GM21390 (cell line): ENCODE results near the gene CNTRL.
"Not testable (repeated sequence)": the region's sequence is repeated elsewhere in the genome, so short reads cannot be mapped to it uniquely, and the experiment has no call there.

Experiments used
- ATAC-seq: cut with Tn5 transposase; IDR thresholded peaks from one replicate; pipeline ENCODE4 v1.9.1; 2021; ENCODE audit not compliant: unreplicated experiment

CNTRL gene, protein sequence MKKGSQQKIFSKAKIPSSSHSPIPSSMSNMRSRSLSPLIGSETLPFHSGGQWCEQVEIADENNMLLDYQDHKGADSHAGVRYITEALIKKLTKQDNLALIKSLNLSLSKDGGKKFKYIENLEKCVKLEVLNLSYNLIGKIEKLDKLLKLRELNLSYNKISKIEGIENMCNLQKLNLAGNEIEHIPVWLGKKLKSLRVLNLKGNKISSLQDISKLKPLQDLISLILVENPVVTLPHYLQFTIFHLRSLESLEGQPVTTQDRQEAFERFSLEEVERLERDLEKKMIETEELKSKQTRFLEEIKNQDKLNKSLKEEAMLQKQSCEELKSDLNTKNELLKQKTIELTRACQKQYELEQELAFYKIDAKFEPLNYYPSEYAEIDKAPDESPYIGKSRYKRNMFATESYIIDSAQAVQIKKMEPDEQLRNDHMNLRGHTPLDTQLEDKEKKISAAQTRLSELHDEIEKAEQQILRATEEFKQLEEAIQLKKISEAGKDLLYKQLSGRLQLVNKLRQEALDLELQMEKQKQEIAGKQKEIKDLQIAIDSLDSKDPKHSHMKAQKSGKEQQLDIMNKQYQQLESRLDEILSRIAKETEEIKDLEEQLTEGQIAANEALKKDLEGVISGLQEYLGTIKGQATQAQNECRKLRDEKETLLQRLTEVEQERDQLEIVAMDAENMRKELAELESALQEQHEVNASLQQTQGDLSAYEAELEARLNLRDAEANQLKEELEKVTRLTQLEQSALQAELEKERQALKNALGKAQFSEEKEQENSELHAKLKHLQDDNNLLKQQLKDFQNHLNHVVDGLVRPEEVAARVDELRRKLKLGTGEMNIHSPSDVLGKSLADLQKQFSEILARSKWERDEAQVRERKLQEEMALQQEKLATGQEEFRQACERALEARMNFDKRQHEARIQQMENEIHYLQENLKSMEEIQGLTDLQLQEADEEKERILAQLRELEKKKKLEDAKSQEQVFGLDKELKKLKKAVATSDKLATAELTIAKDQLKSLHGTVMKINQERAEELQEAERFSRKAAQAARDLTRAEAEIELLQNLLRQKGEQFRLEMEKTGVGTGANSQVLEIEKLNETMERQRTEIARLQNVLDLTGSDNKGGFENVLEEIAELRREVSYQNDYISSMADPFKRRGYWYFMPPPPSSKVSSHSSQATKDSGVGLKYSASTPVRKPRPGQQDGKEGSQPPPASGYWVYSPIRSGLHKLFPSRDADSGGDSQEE (N-terminal part only)

DNA sequence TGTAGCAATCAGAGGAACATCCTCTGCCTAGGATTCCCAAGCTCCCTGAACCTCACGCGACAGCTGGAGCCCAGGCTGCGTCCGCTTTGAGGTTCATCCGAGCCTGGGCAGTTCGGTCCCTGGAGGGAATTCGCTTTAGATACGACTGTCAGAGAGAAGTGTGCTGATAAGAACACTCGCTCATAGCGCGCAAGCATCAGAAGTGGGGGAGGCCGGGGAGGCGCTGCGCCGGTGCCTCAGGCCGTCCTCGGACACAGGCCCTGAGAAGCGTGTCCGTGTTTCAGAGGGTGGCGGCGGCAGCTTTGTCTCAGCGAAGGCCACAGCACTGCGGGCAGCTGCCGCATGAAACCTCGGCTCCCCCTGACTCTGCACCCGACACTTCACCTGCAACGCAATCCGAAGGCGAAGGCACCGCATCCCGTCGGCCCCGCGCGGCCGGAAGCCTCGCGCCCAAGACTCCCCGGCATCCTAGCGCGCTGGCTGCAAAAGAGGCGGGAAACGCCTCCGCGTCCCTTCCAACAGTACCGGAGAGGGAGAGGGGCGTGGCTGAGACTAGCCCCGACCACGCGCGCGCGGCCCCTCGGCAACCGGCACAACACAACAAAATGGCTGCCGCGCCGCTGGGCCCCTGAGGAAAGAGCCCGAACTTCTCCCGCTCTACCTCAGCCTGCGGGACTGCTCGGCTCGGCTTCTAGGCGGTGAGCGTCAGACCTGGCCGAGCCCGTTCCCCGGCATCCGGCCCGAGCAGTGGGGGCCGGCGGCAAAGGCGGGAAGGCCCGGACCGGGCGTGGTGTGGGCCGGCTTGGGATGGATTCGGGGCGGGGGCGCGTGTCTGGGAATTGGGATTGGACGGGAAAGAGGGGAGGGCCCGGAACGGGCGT, at the start of gene CNTRL:
Gene CNTRL, plus strand, starts transcription at position 586 of the 881 bp plus-strand sequence. CDS start 13,372 bp downstream, outside the sequence.
- ATAC-seq, result peak; percentile 65

DNA sequence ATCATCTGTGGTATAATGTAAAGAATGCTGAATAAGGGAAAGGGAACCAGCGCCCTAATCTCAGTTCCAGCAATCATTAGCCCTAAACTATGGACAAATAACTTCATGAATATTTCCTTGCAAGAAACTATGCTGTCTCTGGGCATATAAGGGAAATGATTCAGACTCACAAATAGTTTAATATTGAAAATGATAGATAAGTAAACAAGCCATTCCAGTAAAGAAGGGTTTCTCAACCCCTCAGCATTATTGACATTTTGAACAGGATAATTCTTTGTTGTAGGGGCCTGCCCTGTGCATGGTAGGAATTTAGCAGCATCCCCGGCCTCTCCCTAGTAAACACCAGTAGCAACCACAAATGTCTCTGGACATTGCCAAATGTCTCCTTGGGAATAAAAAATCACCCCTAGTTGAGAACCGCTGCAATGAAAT, 48.5 kb upstream of the CNTRL start:
- ATAC-seq, result no peak

DNA sequence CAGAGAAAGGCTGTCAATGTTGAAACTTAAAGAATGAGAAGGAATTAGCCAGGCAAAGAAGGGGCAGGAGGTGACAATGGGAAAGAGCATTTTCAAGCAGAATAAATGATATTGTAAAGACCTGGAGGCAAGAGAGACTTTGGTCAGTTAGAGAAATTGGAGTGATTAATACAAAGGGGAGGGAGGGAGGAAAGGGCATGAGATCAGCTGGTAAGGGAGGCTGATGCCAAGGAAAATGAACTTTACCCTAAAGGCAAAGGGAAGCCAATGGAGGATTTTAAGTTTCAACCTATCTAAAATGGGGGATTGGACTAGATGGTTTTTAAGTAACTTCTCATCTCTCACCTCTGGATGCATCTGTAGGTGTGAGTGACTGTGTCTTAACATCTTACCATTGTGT, 48.0 kb upstream of the CNTRL start:
- ATAC-seq, result no peak

DNA sequence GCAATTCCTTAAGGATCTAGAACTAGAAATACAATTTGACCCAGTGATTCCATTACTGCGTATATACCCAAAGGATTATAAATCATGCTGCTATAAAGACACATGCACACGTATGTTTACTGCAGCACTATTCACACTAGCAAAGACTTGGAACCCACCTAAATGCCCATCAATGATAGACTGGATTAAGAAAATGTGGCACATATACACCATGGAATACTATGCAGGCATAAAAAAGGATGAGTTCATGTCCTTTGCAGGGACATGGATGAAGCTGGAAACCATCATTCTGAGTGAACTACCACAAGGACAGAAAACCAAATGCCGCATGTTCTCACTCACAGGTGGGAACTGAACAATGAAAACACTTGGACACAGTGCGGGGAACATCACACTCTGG, 46.5 kb upstream of the CNTRL start:
- ATAC-seq, result not testable (repeated sequence)

DNA sequence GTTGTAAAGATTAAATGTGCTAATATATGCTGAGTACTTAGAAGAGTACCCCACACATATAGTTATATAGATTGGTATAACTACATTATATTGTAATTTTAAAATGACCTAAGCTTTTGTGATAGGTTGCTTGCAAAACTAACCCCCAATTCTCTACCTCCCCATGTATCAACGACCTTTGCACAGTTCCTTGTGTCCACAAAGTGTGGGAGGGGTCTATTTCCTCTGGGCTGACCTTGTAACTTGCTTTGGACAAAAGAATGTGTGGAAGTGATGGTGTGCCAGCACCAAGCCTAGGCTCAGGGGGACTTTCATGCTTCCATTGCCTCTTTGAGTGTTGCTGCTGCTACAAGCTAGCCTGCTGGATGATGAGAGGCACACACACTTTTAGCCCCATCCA, 45.3 kb upstream of the CNTRL start:
- ATAC-seq, result no peak

DNA sequence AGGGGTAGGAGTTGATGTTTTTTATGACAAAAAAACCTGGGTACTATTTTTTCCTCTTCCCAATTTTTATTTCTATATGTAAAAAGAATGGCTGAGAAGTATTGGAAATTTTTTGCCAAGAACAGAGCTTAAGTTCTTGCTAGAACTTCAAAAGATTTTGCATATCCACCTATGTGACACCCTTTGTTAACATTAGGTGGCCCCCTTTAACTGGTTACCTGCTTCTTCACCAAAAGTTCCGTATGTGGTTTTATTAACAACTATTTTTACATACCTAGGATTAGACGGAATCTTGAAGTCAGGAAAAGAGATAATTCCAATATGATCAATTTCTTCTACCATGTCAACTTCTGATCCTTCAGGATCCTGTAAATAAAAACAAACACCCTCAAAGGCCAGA, 40.2 kb upstream of the CNTRL start:
- no peak for ATAC-seq

DNA sequence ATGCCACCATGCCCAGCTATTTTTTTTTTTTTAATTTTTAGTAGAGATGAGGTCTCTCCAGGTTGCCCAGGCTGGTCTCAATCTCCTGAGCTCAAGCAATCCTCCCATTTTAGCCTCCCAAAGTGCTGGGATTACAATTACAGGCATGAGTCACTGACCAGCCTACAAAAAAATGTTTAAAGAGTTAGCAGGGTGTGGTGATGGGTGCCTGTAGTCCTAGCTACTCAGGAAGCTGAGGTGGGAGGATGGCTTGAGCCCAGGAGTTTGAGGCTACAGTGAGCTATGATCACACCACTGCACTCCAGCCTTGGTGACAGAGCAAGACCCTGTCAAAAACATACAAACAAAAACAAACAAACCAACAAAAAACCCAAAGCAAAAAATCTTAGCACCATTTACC, 39.0 kb upstream of the CNTRL start:
- not testable (repeated sequence) for ATAC-seq

DNA sequence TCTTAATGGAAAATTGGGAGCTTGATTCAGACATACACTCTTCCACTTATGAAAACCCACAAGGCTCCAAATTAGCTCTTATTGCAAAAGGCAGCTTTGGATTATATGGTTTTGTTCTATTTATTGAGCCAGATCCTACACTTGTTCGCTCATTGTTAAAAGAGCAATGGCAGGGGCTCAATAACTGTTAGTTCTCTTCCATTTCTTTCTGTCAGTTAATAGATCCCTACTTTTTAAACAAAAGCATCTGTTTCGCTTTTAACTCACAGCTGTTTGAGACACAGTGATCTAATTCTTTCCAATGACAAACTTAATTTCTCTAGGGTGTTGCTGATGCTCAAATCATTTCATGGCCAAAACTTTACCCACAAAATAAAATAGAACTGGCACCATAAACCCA, 36.4 kb upstream of the CNTRL start:
- ATAC-seq, result no peak

DNA sequence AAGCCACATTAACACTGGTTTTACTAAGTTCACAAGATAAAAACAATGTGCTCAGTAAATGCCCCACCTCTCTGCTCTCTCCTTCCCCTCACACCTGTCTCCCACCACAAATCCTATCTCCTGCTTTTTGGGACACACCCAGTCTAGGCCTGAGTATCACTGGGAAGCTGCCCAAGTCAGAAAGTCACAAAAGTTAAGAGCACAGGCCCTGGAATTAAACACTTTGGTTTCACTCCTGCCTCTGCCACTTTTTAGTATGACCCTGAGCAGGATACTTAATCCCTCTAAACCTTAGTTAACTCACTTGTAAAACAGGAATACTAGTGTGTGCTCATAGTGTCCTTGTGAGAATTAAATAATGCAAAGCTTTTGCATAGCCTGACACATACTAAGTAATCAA, 36.0 kb upstream of the CNTRL start:
- no peak for ATAC-seq

DNA sequence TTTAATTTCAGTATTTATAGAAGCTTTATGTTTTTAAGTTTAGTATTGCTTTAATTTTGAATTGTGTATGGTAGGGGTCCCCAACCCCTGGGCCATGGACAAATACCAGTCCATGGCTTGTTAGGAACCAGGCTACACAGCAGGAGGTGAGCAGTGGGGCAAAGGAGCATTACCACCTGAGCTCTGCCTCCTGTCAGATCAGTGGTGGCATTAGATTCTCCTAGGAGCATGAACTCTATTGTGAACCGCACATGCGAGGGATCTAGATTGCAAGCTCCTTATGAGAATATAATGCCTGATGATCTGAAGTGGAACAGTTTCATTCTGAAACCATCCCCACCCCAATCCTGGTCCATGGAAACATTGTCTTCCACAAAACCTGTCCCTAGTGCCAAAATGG, 26.6 kb upstream of the CNTRL start:
- ATAC-seq, result no peak

DNA sequence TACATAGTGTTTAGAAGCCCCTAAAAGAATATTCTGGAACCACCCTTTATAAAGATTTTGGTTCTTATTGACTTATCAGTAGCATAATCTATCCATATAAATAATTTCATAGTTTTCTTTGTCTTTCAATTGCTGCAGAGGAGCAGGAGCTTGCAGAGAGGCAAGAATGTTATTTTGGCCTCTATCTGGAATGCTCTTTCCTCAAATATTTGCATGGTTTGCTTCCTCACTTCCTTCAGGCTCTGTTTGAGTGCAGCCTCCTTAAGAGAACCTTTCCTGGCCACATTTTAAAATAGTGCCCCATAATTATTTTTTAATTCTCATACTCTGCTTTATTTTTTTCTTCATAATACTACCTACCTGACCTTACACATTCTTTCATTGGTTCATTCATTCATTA, 26.1 kb upstream of the CNTRL start:
- ATAC-seq, result no peak

DNA sequence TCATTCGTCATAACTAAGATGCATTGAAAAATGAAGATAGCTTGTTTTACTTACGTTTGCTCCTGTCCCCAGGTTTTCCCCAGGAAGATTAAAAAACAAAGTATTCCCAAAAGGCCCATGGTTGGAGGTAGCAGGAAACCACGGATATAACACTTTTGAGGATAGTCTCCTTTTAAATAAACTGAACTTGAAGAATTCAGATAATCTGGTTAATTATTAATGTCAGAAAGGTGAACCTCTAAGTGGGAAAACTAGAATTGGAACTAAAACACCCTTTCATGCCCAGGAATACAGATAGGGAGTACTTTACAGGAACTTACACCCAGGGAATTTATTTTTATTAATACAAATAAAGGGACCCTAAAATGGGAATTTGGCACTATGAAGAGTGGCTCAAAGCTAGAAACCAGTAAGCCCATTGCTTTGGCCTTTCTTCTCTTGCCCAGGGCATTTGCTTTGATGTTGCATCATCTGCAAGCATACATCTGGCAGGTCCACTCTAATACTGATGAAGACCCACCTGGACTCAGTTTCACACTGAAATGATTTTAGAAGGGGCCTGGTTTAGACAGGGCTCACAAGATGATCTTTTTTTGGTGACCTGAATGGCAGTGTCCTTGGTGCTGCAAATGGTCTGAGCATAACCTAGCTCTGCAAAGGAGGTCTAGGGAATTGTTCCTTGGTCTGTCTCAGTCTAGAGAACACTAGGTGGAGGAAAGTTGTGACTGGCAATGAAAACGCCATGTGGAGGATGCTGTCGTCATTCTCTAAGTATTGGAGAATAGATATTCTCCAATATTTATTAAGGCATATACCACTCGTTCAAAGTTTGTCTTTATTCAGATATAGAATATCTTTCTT, 24.4 kb upstream of the CNTRL start, which contains the start of gene C5:
Gene C5, minus strand, starts transcription at position 148 of the 861 bp plus-strand sequence. Its CDS starts 29 bp downstream, at position 119.
- ATAC-seq, result no peak

DNA sequence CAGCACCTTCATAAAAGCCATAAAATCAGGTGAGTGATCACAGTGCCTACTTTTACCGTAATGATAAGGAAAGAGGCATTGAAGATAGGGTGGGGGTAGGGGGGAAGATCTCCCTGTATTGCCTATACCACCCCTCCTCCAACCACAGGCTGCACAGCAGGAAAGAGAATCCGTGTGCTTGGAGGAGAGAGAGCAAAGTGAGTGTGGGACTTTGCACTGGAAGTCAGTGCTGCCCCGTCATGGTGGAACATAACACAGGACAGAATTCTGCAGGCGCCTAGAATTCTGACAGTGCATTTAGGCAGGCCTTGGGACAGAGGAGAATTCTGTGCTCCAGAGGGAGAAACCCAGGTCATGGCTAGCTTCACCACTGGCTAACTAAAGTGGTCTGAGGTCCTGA, 21.2 kb upstream of the CNTRL start:
- no peak for ATAC-seq

DNA sequence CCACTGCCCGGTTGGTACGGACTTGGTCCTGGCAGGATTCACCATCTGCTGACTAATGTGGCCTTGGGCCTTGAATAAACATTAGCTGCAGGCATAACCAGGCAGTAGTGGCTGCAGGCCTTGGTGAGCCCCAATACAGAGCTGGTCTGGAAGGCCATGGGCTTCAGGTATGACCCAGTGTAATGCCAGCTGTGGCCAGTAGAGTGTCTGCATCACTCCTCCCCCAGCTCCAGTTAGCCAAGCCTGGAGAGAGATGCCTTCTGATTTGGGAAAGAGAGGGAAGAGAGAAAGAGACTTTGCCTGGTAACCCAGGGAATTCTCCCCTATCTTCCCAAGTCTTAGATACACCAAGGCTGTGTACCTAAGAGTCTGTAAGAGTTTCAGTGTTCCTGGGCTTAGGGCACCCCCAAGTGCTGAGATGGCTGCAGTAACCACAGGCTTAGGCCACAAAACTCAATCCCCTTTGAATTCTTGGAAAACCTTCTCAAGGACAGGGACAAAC, 19.1 kb upstream of the CNTRL start:
- no peak for ATAC-seq

DNA sequence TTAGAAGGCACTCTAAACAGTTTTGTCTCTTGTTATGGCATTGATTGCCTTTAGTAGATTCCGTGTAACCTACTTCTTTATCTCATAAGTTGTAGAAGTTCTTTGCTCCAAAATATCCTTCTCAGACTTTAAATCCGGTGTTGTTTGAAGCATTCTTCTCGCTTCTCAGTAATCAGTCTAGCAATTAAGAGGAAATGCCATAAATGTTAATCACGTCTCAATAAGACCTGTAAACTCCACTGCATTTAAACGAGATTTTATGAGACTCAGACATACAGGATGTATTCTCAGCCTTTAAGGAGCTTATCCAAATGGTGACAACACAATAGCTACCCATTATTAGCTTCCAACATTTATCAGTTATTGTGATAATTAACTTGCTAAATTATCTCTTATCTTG, 16.9 kb upstream of the CNTRL start:
- ATAC-seq, result no peak

DNA sequence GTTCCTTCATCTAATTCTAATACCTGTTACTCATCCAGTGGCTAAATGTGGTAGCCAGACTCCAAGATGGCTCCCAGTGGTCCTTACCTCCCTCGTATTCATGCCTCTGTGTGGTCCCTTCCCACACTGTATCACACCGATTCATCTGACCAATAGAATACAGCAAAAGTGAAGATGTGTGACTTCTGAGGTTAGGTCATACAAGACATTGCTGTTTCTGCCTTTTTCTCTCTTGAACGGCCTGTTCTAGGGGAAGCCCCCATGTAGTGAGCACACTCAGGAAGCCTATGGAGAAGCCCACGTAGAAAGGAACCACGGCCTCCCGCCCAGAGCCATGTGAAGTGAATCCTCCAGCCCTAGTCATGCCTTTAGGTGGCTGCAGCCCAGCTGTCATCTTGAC, 15.2 kb upstream of the CNTRL start:
- no peak for ATAC-seq

DNA sequence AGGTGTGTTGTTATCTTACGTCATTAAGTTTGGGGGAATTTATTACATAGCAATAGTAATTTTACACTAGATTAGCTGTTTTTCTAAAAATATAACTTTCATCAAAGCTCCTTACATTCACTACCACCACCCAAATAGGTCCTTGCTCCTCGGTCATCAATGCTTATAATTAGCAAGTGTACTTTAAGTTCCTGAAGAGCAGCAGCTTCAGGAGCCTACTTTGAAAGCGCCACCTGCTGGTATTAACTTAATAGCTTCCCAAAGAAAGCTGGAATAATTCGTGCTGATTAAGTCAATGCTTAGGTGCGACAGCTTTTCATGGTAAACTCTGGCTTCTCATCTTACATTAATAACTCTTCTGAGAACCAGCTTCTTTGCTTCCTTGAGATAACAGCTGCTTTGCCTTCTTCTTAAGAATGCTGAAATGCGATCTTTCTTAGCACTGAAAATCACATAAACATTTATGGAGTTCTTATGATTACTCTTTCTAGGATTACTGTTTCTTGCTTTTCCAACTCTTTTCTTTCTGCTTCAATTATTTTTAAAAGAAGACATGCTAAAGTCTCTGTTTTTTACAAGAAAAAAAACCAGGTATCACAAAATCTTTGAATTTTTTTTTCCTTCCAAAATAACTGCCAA, 14.6 kb upstream of the CNTRL start:
- ATAC-seq, result no peak

DNA sequence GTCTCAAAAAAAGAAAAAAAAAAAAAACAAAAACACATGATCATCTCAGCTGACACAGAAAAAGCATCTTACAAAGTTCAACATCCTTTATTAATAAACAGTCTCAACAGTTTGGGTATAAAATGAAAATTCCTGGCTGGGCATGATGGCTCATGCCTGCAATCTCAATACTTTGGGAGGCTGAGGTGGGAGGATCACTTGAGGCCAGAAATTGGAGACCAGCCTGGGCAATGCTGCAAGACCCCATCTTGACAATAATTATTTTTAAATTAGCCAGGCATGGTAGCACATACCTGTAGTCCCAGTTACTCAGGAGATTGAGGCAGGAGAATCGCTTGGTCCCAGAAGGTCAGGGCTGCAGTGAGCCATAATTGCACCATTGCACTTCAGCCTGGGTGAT, 7.9 kb upstream of the CNTRL start:
- no peak for ATAC-seq

DNA sequence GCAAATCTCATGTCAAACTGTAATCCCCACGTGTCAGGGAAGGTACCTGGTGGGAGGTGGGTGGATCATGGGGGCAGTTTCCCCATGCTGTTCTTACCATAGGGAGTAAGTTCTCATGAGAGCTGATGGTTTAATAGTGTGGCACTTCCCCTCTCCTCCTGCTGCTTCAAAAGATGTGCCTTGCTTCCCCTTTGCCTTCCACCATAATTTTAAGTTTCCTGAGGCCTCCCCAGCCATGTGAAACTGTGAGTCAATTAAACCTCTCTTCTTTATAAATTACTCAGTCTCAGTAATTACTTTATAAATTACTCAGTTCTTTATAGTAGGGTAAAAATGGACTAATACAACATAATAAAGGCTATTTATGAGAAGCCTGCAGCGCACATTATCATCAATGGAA, 7.1 kb upstream of the CNTRL start:
- no peak for ATAC-seq
